Testis (tissue), 2 donors: ENCODE measurements around the gene KRT74.

ENCODE experiments used
- CTCF ChIP-seq, 3 experiments: fragments of 450-650 bp in 2 of 3; fragments of 200-600 bp in 1 of 3; sonication (generic) in 1 of 3; IDR thresholded peaks; one replicate each; pipeline ENCODE4 v1.5.1; 2016 to 2019; ENCODE audit warnings: antibody characterized with exemption in 3 of 3, mild to moderate bottlenecking in 2 of 3, moderate library complexity in 1 of 3
- POLR2A ChIP-seq: fragments of 450-650 bp; IDR thresholded peaks from one replicate; pipeline ENCODE4 v1.6.1; 2017; ENCODE audit warnings: antibody characterized with exemption, mild to moderate bottlenecking, moderate library complexity

- no peak for TF ChIP-seq POLR2A
- no peak for TF ChIP-seq CTCF (IDR thresholded peaks at IDR 0.05)
Measured at GRCh38 chr12:52587563-52587962, 13.9 kb upstream of the KRT74 start.
